Body of pancreas (tissue), 4 donors: ENCODE data around the gene FAN1. TPM values are rescaled to one million over a fixed set of nuclear protein-coding genes. Genes with fewer than 3 reads are reported as not detected.

ENCODE experiments used
- ATAC-seq: fragments of 150-250 bp; one replicate; pipeline ENCODE4 v1.9.1; 2016
- DNase-seq, 4 donors: peaks; one replicate each; pipeline ENCODE4 v3.0.0-alpha.2; 2019
- H3K27ac ChIP-seq, 4 donors: fragments of 200-600 bp; sonication (generic); 1 replicate in 3 of 4; 2 replicates in 1 of 4; pipeline versions ENCODE4 v1.5.1 to v1.6.1; 2016 to 2019; ENCODE audit warnings: mild to moderate bottlenecking in 1 of 4, mixed read lengths in 1 of 4, moderate library complexity in 1 of 4
- H3K27me3 ChIP-seq, 2 donors: fragments of 200-600 bp; sonication (generic); one replicate each; pipeline ENCODE4 v1.6.0; 2016; ENCODE audit warnings: mild to moderate bottlenecking in 1 of 2
- H3K36me3 ChIP-seq, 2 donors: fragments of 200-600 bp; sonication (generic); replicated peaks in 1 of 2; 2 replicates each; pipeline ENCODE4 v1.5.1; 2016; ENCODE audit warnings: low read depth in 2 of 2; ENCODE audit not compliant: insufficient read depth in 1 of 2
- H3K4me1 ChIP-seq: fragments of 200-600 bp; sonication (generic); one replicate; pipeline ENCODE4 v1.6.0; 2016
- H3K4me3 ChIP-seq, 2 donors: fragments of 200-600 bp; sonication (generic); 1 replicate in 1 of 2; 2 replicates in 1 of 2; pipeline ENCODE4 v1.5.1; 2016 to 2019
- H3K9me3 ChIP-seq, 3 donors: fragments of 200-600 bp; sonication (generic); 1 replicate in 2 of 3; 2 replicates in 1 of 3; pipeline ENCODE4 v1.5.1; 2016
- POLR2A ChIP-seq, 3 donors: fragments of 450-650 bp; IDR thresholded peaks; one replicate each; pipeline ENCODE4 v1.6.1; 2016; ENCODE audit warnings: antibody characterized with exemption in 3 of 3, mild to moderate bottlenecking in 2 of 3
- WGBS, 2 donors: methylation state at CpG; one replicate each; pipeline ENCODE4 v1.1.5; 2017; 5-methylcytosine and 5-hydroxymethylcytosine counted together
- intact Hi-C: fragments of 100-400 bp; cut with DNase I; formaldehyde crosslinking; loops from one replicate; pipeline ENCODE4 v1.15.1; 2023
- total RNA-seq, 2 donors: library from RNA; depleted of rRNA; stranded (reverse); fragments of >200 nt; gene quantifications; one replicate each; pipeline ENCODE4 v1.1.0, GENCODE V29; 2016
- TF ChIP-seq, protein P1 (sequence below), 7 experiments: fragments of 450-650 bp in 4 of 7; fragments of 200-600 bp in 3 of 7; sonication (generic) in 3 of 7; IDR thresholded peaks; one replicate each; pipeline ENCODE4 v1.5.1; 2016 to 2019; ENCODE audit warnings: antibody characterized with exemption in 7 of 7

FAN1 gene
- total RNA-seq, 2 donors from 2014 or later: 12.5 to 20.2 TPM

DNA sequence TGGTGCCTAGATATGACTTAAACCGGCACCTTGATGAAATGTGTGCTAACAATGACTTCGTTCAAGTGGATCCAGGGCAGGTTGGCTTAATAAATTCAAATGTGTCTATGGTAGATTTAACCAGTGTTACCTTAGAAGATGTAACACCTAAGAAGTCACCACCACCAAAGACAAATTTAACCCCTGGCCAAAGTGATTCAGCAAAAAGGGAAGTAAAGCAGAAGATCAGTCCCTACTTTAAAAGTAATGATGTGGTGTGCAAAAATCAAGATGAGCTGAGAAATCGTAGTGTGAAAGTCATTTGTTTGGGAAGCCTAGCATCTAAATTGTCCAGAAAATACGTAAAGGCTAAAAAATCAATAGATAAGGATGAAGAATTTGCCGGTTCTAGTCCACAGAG is 1.1 kb downstream of the FAN1 start:
- DNase-seq (no peak), ATAC-seq (no peak)
- WGBS, 2 donors: 57 to 60% methylated on average over 5 of the region's 5 CpGs
- Histone ChIP-seq H3K9me3 (no peaks in the 10 kb centered on the region), H3K4me1 (peaks cover 28% of the 10 kb centered on the region), H3K27ac (no peak overlapping the region), H3K27me3 (no peaks in the 10 kb centered on the region), H3K4me3 (no peak overlapping the region), H3K36me3 (no peaks in the 10 kb centered on the region)
- intact Hi-C loops: no loop called here
- TF ChIP-seq, protein P1, sequence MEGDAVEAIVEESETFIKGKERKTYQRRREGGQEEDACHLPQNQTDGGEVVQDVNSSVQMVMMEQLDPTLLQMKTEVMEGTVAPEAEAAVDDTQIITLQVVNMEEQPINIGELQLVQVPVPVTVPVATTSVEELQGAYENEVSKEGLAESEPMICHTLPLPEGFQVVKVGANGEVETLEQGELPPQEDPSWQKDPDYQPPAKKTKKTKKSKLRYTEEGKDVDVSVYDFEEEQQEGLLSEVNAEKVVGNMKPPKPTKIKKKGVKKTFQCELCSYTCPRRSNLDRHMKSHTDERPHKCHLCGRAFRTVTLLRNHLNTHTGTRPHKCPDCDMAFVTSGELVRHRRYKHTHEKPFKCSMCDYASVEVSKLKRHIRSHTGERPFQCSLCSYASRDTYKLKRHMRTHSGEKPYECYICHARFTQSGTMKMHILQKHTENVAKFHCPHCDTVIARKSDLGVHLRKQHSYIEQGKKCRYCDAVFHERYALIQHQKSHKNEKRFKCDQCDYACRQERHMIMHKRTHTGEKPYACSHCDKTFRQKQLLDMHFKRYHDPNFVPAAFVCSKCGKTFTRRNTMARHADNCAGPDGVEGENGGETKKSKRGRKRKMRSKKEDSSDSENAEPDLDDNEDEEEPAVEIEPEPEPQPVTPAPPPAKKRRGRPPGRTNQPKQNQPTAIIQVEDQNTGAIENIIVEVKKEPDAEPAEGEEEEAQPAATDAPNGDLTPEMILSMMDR (IDR thresholded peaks at IDR 0.05): no peak
- no peak for TF ChIP-seq POLR2A (IDR thresholded peaks at IDR 0.05)

GRCh38 chr15:30905821-30906220 is 2.1 kb downstream of the FAN1 start:
- Histone ChIP-seq H3K4me3 (no peak overlapping the region), H3K36me3 (peaks cover 0 to 3% of the 10 kb centered on the region in 2 donors), H3K27ac (no peak overlapping the region), H3K9me3 (no peaks in the 10 kb centered on the region), H3K27me3 (no peaks in the 10 kb centered on the region), H3K4me1 (peaks cover 28% of the 10 kb centered on the region)
- TF ChIP-seq POLR2A (IDR thresholded peaks at IDR 0.05): no peak
- TF ChIP-seq, protein P1 (IDR thresholded peaks at IDR 0.05): no peak
- 79 to 86% methylated on average over 5 of the region's 5 CpGs for WGBS, 2 donors
- ATAC-seq (no peak), DNase-seq (no peak)
- intact Hi-C loops: no loop called here

- TF ChIP-seq POLR2A (IDR thresholded peaks at IDR 0.05): no peak
- TF ChIP-seq, protein P1 (IDR thresholded peaks at IDR 0.05): no peak
- Histone ChIP-seq H3K9me3 (no peaks in the 10 kb centered on the region), H3K36me3 (peaks cover 0 to 5% of the 10 kb centered on the region in 2 donors), H3K4me1 (peaks cover 28% of the 10 kb centered on the region), H3K4me3 (no peak overlapping the region), H3K27me3 (no peaks in the 10 kb centered on the region), H3K27ac (no peak overlapping the region)
- DNase-seq: peak in 1 of 4 donors; percentile 32
- 68 to 77% methylated on average over 4 of the region's 4 CpGs for WGBS, 2 donors
- ATAC-seq: no peak
- intact Hi-C loops: no loop called here
These were observed 2.7 kb downstream of the FAN1 start for GRCh38 chr15:30906366-30906765.

- ATAC-seq (no peak), DNase-seq (no peak)
- Histone ChIP-seq H3K27me3 (no peaks in the 10 kb centered on the region), H3K27ac (no peak overlapping the region), H3K4me3 (no peak overlapping the region), H3K36me3 (peaks cover 5 to 24% of the 10 kb centered on the region in 2 donors), H3K9me3 (no peaks in the 10 kb centered on the region), H3K4me1 (no peaks in the 10 kb centered on the region)
- 91 to 96% methylated on average over 9 of the region's 9 CpGs for whole genome bisulfite sequencing, 2 donors
- TF ChIP-seq POLR2A (IDR thresholded peaks at IDR 0.05): no peak
- TF ChIP-seq, protein P1 (IDR thresholded peaks at IDR 0.05): no peak
- intact Hi-C loops: no loop called here
These were observed 10.0 kb downstream of the FAN1 start for GRCh38 chr15:30913761-30914160.

- H3K4me3 ChIP-seq: no peak overlapping the region
- no peak for DNase-seq
- TF ChIP-seq, protein P1 (IDR thresholded peaks at IDR 0.05): no peak
- no peak for TF ChIP-seq POLR2A (IDR thresholded peaks at IDR 0.05)
- WGBS, 2 donors: 69 to 89% methylated on average over 6 of the region's 6 CpGs
- ATAC-seq: no peak
- no peaks in the 10 kb centered on the region for H3K4me1 ChIP-seq
- intact Hi-C loops: no loop called here
- no peak overlapping the region for H3K27ac ChIP-seq
- no peaks in the 10 kb centered on the region for H3K27me3 ChIP-seq
- H3K9me3 ChIP-seq: no peaks in the 10 kb centered on the region
- peaks cover 5 to 30% of the 10 kb centered on the region in 2 donors for H3K36me3 ChIP-seq
These were observed 13.3 kb downstream of the FAN1 start for GRCh38 chr15:30917013-30917412.
